ENCODE results near the gene POU2F2.

POU2F2 gene

DNA sequence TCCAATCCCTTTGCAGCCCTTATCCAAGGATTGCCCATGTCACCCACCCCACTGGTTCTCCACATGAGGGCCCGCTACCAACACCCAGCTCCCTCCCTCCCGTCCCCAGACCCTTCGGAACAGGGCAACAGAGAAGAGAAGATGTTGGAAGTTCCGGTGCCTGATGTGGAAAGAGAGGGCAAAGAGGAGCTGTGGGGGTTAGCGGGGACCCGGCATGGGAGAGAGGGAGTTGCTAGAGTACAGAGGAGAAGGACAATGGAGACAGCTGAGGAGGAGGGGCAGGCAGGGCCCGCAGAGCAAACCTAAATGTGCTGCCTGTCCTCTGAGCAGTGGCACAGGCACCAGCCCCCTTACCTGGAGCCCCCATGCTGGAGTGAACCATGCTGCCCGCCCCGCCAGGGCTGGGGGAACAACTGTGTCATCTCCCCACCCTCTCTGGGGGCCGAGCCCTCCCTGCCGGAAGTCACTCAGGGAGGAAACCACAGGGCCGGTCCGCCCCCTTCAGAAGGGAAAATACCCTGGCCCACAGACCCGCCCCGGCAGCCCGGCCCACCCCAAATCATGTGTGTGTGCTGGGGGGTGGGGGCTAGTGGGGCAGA lies at the start of gene POU2F2:
Gene POU2F2, minus strand, starts transcription at position 417 of the 599 bp plus-strand sequence. Its CDS starts 35 bp downstream, at position 382.
- Histone ChIP-seq H3K27ac (peak within 1 kb of the TSS in 1 of 2 donors; percentile 28), H3K4me3 (peak within 1 kb of the TSS; percentile 63)
- no peak for DNase-seq (ENCODE audit: low spot score)
- TF ChIP-seq, protein P1, sequence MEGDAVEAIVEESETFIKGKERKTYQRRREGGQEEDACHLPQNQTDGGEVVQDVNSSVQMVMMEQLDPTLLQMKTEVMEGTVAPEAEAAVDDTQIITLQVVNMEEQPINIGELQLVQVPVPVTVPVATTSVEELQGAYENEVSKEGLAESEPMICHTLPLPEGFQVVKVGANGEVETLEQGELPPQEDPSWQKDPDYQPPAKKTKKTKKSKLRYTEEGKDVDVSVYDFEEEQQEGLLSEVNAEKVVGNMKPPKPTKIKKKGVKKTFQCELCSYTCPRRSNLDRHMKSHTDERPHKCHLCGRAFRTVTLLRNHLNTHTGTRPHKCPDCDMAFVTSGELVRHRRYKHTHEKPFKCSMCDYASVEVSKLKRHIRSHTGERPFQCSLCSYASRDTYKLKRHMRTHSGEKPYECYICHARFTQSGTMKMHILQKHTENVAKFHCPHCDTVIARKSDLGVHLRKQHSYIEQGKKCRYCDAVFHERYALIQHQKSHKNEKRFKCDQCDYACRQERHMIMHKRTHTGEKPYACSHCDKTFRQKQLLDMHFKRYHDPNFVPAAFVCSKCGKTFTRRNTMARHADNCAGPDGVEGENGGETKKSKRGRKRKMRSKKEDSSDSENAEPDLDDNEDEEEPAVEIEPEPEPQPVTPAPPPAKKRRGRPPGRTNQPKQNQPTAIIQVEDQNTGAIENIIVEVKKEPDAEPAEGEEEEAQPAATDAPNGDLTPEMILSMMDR (IDR thresholded peaks at IDR 0.05) = no peak

DNA sequence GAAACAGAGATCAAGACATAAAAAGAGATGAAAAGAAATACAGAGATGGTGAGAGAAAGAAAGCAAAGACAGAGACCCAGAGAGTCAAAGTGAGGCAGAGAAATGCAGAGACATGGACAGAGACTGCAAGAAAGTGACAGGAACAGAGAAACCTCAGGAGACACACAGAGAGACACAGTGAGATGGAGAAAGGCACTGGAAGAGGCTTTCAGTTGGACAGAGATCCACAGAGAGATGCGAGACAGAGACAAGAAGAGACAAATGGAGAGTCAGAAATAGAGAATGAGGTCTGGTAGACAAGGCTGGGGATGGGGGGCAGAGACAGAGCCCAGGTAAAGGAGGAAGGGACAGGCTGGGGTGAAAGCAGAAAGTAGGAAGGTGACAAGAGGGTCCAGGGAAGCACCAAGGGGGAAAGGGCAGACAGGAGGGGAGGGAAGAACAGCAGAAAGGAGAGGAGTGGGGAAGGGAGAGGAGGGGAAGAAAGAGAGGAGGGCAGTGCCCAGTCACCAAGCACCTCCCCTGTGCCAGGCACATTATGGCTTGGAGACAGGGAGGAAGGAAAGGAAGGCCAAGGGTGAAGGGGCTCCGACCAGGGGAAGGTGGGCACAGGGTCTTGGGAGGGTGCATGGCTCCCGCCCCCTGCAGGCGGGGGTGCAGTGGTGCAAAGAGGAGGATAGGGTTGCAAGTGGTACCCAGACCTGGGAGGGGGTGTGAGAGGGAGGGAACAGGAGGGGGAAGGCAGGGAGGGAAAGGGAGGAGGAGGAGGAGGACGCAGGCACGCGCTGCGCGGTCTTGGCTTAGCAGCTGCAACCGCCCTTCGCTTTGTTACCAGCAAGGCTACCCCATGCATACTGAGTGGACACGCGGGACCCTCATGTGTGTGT lies 46.8 kb upstream of the POU2F2 start:
- no peak overlapping the region for H3K4me3 ChIP-seq
- TF ChIP-seq, protein P1 (IDR thresholded peaks at IDR 0.05) = no peak
- H3K27ac ChIP-seq = no peak overlapping the region
- DNase-seq (ENCODE audit: low spot score) = no peak

DNA sequence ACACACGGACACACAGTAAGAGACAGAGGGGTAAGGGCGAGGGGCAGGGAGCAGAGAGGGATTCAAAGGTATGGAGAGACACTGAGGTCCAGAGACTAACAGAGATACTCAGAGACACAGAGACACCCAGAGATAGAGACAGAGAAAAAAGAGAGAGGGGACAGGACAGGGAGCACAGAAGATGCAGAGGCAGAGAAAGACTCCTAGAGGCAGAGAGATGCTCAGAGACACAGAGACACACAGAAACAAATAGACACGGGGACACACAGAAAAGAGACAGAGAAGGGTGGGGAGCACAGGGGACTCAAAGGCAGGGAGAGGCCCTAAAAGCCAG lies 45.4 kb upstream of the POU2F2 start:
- H3K27ac ChIP-seq = no peak overlapping the region
- DNase-seq (ENCODE audit: low spot score) = no peak
- TF ChIP-seq, protein P1 (IDR thresholded peaks at IDR 0.05) = no peak
- no peak overlapping the region for H3K4me3 ChIP-seq

DNA sequence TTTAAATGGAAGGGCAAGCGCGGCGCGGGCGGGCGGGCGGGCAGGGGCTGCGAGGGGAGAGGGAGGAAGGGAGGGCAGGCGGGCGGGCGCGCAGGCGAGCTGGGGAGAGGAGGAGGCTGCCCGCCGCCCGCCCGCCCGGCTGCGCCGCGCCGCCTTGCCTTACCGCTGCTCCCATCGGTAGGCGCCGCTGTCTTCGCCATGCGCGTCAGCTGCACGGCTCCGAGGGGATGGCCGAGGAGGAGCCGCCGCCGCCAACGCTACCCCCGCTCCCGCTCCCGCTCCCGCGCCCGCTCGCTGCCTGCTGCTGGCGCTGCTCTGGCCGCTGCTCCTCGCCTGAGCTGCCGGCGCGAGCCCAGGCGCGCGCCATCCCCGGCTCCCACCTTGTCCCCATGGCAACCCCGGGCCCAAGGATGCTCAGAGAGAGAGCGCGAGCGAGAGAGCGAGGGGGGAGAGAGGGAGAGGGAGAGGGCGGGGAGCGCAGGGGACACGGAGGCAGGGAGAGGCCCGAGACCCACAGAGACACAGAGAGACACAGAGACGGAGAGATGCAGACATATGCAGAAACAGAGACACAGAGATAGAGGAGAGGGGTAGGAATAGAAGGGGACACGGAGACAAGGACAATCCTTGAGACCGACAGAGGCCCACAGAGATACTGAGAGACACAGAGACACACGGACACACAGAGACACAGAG lies 44.9 kb upstream of the POU2F2 start:
- TF ChIP-seq, protein P1 (IDR thresholded peaks at IDR 0.05) = peak; percentile 51
- Histone ChIP-seq H3K4me3 (peak overlapping the region; percentile 67), H3K27ac (no peak overlapping the region)
- DNase-seq (ENCODE audit: low spot score) = peak; percentile 79

DNA sequence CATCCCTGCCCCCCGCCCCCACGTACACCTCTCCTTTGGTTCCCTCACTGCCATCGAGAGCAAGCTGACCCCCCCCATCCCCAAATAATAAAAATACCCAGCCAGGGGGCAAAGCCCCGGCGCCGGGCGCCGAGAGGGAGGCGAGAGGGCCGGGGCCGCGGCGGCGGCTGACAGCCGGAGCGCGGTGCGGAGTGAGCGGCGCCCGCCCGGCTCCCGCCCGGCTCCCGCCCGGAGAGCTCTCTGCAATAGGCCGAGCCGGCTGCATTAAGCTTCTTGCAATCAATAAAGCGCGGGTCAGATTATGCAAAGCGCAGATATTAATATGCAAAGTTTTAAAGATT lies 44.4 kb upstream of the POU2F2 start:
- TF ChIP-seq, protein P1 (IDR thresholded peaks at IDR 0.05) = no peak
- no peak overlapping the region for H3K27ac ChIP-seq
- DNase-seq (ENCODE audit: low spot score) = no peak
- peak overlapping the region; percentile 67 for H3K4me3 ChIP-seq

DNA sequence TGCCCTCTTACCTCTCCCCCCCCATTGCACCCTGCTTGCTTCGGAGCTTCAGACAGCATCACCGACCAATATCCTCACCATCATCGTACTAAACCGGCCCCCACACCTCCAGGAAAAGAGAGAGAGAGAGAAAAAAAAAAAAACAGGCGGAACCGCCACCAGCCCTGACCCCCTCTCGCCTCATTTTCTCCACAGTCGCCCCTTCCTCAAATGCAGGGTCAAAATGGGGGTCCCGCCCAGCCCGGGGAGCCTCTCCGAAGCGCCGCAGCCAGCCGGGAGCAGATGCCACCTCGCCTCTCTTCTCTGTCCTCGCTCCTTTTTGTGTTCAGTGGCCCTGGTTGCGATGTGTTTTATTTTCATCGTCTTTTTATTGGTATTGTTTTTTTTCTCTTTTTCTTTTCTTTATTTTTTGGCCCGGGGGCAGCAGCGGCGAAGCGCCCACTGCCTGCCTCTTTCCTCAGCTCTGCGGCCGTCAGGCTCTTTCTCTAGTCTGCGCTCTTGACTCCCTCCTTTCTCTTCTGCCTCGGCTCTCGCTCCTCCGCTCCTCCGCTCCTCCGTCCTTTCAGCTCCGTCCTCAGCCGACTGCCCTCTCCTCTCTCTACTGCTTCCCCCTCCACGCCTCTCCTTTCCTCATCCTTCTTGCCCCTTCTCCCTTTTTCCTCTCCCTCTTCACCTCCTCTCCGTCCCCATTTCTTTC lies 43.9 kb upstream of the POU2F2 start:
- DNase-seq (ENCODE audit: low spot score) = no peak
- no peak overlapping the region for H3K27ac ChIP-seq
- TF ChIP-seq, protein P1 (IDR thresholded peaks at IDR 0.05) = no peak
- peak overlapping the region; percentile 67 for H3K4me3 ChIP-seq
